Activated CD4-positive, alpha-beta memory T cell treated with anti-CD3 and anti-CD28 coated beads, Interleukin-2, amount 10 ng/mL, durations not matched to agents 7 days and 5 days (primary cell): ENCODE data around the gene SLC38A2. TPM values are rescaled to one million over a fixed set of nuclear protein-coding genes. Genes with fewer than 3 reads are reported as not detected.
"Not testable (repeated sequence)": the region's sequence is repeated elsewhere in the genome, so short reads cannot be mapped to it uniquely, and the experiment has no call there.

ENCODE experiments used
- CTCF ChIA-PET: fragments of 350-600 bp; sonication (Branson Sonifier 250); formaldehyde crosslinking; loops from one replicate; lab custom pipeline; 2021; ENCODE audit warnings: antibody characterized with exemption, inconsistent platforms; lab: Charles Lee
- POLR2A ChIA-PET: fragments of 350-600 bp; sonication (Branson Sonifier 250); formaldehyde crosslinking; loops from one replicate; lab custom pipeline; 2021; ENCODE audit warnings: antibody characterized with exemption; lab: Charles Lee
- DNase-seq: peaks from one replicate; pipeline ENCODE4 v3.0.0-alpha.2; 2020
- H3K27ac Mint-ChIP-seq: one replicate; pipeline ENCODE4 v1.8.0; 2021; ENCODE audit warnings: mild to moderate bottlenecking, mixed read lengths
- H3K27me3 Mint-ChIP-seq: one replicate; pipeline ENCODE4 v1.8.0; 2021; ENCODE audit warnings: mixed read lengths
- H3K36me3 Mint-ChIP-seq: one replicate; pipeline ENCODE4 v1.8.0; 2021; ENCODE audit warnings: low read depth, mixed read lengths
- H3K4me1 Mint-ChIP-seq: one replicate; pipeline ENCODE4 v1.8.0; 2021; ENCODE audit warnings: mixed read lengths
- H3K4me3 Mint-ChIP-seq: one replicate; pipeline ENCODE4 v1.8.0; 2021; ENCODE audit warnings: mild to moderate bottlenecking, mixed read lengths
- H3K9me3 Mint-ChIP-seq: one replicate; pipeline ENCODE4 v1.8.0; 2021; ENCODE audit warnings: mixed read lengths
- total RNA-seq, 2 experiments: library from RNA; stranded (reverse); gene quantifications; one replicate each; pipeline ENCODE4 v1.2.3, GENCODE V29; 2021

Gene SLC38A2
- total RNA-seq, 2 experiments from 2014 or later: 265 to 267 TPM

DNA sequence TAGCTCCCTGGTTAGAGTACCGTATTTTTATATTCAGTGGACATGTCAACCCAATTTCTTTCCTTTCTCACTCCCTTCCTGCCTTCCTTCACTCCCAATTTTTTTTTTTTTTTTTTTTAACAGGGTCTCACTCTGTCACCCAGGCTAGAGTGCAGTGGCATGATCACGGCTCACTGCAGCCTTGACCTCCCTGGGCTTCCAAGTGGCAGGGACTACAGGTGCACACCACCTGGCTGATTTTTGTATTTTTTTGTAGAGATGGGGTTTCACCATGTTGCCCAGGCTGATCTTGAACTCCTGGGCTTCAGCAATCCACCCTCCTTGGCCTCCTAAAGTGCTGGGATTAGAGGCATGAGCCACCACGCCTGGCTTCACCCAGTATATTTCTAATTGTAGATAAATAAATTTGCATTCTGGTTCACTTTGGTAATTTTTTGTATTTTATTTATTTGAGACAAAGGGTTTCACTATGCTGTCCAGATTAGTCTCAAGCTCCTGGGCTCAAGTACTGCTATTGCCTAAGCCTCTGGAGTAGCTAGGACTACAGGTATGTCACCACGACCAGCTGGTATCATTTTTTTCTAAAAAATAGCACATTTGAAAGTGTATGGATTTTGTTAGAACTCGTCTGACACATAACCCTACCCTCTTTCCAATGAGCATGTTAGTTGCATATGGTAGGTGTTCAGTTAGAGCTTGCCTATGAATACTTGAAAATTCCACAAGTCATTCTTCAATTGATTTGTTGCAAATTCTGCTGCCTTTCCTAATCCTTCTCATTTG is 15.7 kb downstream of the SLC38A2 start:
- Mint-ChIP-seq H3K27ac (no peak overlapping the region), H3K9me3 (no peaks in the 10 kb centered on the region), H3K36me3 (peaks cover 34% of the 10 kb centered on the region), H3K27me3 (no peaks in the 10 kb centered on the region), H3K4me1 (peaks cover 33% of the 10 kb centered on the region), H3K4me3 (no peak overlapping the region)
- POLR2A ChIA-PET: interaction anchor here (0.6 to 2.6 kb wide), 10 partner anchors 11 to 1475 kb away, joined by 3 to 19 read pairs (median 4); partner anchors contain the start of gene SLC38A1
- no peak for DNase-seq
- CTCF ChIA-PET: interaction anchor here (0.7 to 2.2 kb wide), 5 partner anchors 11 to 232 kb away, joined by 3 to 9 read pairs (median 3); partner anchors contain the start of gene SLC38A1

DNA sequence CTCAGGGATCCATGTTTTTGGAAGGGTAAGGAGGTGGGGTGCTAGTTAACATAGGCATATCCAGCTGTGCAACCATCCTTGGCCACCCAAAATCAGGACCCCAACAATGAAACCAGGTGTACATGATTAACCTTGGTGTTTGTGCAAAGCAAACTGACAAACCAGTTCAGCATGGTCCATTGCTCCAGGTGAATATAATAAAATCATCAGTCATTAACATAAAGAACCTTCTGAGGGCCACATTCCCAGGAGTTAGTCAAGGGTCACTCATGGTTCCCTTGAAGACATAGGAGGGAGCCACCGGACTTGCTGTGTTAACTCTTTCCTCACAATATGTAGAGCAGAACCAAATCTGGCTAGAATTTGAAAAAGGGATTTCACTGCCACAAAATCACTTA is 17.8 kb downstream of the SLC38A2 start:
- H3K36me3 Mint-ChIP-seq: peaks cover 16% of the 10 kb centered on the region
- peaks cover 18% of the 10 kb centered on the region for H3K4me1 Mint-ChIP-seq
- POLR2A ChIA-PET: no interaction called here
- no peak overlapping the region for H3K27ac Mint-ChIP-seq
- CTCF ChIA-PET: interaction anchor here (1.7 kb wide), 1 partner anchor 85 kb away, joined by 6 read pairs; the partner anchor contains the start of gene SLC38A1
- H3K9me3 Mint-ChIP-seq: peaks cover 7% of the 10 kb centered on the region
- no peaks in the 10 kb centered on the region for H3K27me3 Mint-ChIP-seq
- no peak for DNase-seq
- H3K4me3 Mint-ChIP-seq: no peak overlapping the region

- DNase-seq: no peak
- no peak overlapping the region for H3K4me3 Mint-ChIP-seq
- CTCF ChIA-PET: interaction anchor here (1.7 kb wide), 1 partner anchor 85 kb away, joined by 6 read pairs; the partner anchor contains the start of gene SLC38A1
- peaks cover 11% of the 10 kb centered on the region for H3K36me3 Mint-ChIP-seq
- H3K27ac Mint-ChIP-seq: no peak overlapping the region
- H3K9me3 Mint-ChIP-seq: peaks cover 7% of the 10 kb centered on the region
- POLR2A ChIA-PET: interaction anchor here (0.9 to 1.1 kb wide), 4 partner anchors 16 to 138 kb away, joined by 3 read pairs; no protein-coding TSS in a partner anchor
- H3K27me3 Mint-ChIP-seq: no peaks in the 10 kb centered on the region
- peaks cover 21% of the 10 kb centered on the region for H3K4me1 Mint-ChIP-seq
Observed at GRCh38 chr12:46354111-46354801, 18.3 kb downstream of the SLC38A2 start.

GRCh38 chr12:46351886-46352650 is 20.5 kb downstream of the SLC38A2 start:
- DNase-seq: no peak
- CTCF ChIA-PET: interaction anchor here (1.0 kb wide), 1 partner anchor 227 kb away, joined by 8 read pairs; no protein-coding TSS in a partner anchor
- POLR2A ChIA-PET: interaction anchor here (1.6 kb wide), 1 partner anchor 18 kb away, joined by 4 read pairs; no protein-coding TSS in a partner anchor
- Mint-ChIP-seq H3K36me3 (no peaks in the 10 kb centered on the region), H3K4me3 (no peak overlapping the region), H3K9me3 (peaks cover 7% of the 10 kb centered on the region), H3K4me1 (peaks cover 21% of the 10 kb centered on the region), H3K27me3 (no peaks in the 10 kb centered on the region), H3K27ac (no peak overlapping the region)

DNA sequence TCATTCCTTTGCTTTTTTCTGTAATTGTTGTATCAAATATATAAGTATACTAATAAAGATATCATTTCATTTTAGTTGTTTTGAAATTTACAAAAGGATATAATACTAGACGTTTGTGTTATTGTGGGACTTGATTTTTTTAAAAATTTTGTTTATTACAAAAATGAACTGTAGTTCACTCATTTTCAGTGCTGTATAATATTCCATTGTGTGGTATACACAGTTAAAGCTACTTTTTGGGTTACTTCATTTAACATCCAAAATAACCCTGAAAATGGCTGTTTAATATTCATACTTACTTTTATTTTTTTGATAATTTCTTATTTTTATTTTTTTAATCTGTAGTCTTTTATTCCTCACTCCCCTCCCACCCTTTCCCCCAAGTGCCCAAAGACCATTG is 21.4 kb downstream of the SLC38A2 start:
- DNase-seq: no peak
- Mint-ChIP-seq H3K27me3 (no peaks in the 10 kb centered on the region), H3K36me3 (no peaks in the 10 kb centered on the region), H3K4me3 (no peak overlapping the region), H3K27ac (no peak overlapping the region), H3K9me3 (peaks cover 7% of the 10 kb centered on the region), H3K4me1 (peaks cover 21% of the 10 kb centered on the region)
- ChIA-PET POLR2A (interaction anchor here (1.6 kb wide), 1 partner anchor 19 kb away, joined by 4 read pairs; no protein-coding TSS in a partner anchor), CTCF (no interaction called here)

DNA sequence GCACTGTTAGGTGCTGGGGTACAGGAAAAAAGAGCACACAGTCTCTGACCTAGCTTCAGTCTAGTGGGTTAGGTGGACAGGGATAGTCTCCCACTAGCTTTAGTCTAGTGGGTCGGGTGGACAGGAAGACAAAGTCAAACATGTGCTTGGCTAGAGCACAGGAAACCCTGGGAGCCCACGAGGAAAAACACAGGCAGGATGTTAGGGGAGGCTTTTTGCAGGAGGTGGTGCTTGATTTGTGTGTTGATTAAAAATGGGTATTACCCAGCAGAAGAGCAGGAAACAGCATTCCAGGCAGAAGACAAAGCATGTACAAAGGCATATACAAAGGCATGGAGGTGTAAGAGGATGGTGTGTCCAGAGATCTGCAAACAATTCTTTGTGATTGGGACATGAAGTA is 23.3 kb downstream of the SLC38A2 start:
- H3K9me3 Mint-ChIP-seq: peaks cover 7% of the 10 kb centered on the region
- ChIA-PET POLR2A (no interaction called here), CTCF (no interaction called here)
- H3K27ac Mint-ChIP-seq: no peak overlapping the region
- H3K4me3 Mint-ChIP-seq: no peak overlapping the region
- H3K4me1 Mint-ChIP-seq: peaks cover 13% of the 10 kb centered on the region
- H3K27me3 Mint-ChIP-seq: no peaks in the 10 kb centered on the region
- no peaks in the 10 kb centered on the region for H3K36me3 Mint-ChIP-seq
- DNase-seq: no peak

DNA sequence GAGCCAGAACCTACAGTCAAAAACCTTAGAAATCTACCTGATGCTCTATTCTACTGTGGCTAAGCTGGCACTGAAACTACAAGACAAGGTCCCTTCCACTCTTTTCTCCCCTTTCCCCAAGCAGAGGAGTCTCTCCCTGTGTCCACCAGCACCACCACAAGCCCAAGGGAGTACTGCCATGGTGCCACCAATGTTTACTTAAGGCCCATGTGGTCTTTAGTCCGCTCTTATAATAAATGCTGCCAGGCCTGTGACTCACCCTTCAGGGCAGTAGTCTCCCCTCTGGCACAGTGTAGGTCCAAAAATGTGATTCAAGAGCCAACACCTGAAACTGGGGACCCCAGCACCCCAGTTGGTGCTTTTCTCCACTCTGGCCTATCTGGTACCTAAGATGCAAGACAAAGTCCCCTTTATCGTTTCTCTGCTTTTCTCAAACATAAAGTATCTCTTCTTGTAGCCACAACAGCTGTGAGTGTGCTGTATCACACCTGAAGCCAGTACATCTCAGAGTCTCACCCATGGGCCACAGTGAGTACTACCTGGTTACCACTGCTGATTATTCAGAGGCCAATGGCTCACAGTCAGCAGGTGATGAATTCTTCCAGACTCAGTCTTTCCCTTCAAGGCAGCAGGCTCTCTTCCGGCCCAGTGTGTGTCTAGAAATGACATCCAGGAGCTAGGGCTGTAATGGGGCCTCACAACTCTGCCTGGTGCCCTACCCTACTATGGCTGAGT is 29.3 kb downstream of the SLC38A2 start:
- ChIA-PET POLR2A (interaction anchor here (1.1 kb wide), 1 partner anchor 75 kb away, joined by 3 read pairs; no protein-coding TSS in a partner anchor), CTCF (no interaction called here)
- peaks cover 3% of the 10 kb centered on the region for H3K4me1 Mint-ChIP-seq
- H3K9me3 Mint-ChIP-seq: no peaks in the 10 kb centered on the region
- no peak for DNase-seq
- H3K36me3 Mint-ChIP-seq: no peaks in the 10 kb centered on the region
- H3K27me3 Mint-ChIP-seq: peaks cover 16% of the 10 kb centered on the region
- H3K4me3 Mint-ChIP-seq: no peak overlapping the region
- no peak overlapping the region for H3K27ac Mint-ChIP-seq

DNA sequence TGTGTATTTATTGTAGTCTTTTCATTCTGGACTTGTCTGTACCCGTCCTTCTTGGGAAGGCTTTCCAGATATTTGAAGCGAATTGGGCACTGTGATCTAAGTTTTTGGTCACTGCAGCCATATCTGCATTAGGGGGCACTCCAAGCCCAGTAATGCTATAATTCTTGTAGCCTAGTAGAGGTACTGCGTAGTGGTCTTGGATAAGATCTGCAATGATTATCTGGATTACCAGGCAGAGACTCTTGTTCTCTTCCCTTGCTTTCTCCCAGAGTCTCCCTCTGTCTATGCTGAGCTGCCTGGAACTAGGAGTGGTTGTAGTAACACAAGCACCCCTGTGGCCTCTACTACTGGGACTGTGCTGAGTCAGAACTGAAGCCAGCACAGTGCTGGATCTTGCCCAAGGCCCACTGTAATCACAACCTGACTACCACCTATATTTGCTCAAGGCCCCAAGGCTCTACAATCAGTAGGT is 30.0 kb downstream of the SLC38A2 start:
- peaks cover 3% of the 10 kb centered on the region for H3K4me1 Mint-ChIP-seq
- no peaks in the 10 kb centered on the region for H3K36me3 Mint-ChIP-seq
- H3K4me3 Mint-ChIP-seq: no peak overlapping the region
- DNase-seq: peak; percentile 26
- no peak overlapping the region for H3K27ac Mint-ChIP-seq
- peaks cover 16% of the 10 kb centered on the region for H3K27me3 Mint-ChIP-seq
- ChIA-PET CTCF (interaction anchor here (1.0 kb wide), 1 partner anchor 339 kb away, joined by 3 read pairs; no protein-coding TSS in a partner anchor), POLR2A (no interaction called here)
- H3K9me3 Mint-ChIP-seq: no peaks in the 10 kb centered on the region

DNA sequence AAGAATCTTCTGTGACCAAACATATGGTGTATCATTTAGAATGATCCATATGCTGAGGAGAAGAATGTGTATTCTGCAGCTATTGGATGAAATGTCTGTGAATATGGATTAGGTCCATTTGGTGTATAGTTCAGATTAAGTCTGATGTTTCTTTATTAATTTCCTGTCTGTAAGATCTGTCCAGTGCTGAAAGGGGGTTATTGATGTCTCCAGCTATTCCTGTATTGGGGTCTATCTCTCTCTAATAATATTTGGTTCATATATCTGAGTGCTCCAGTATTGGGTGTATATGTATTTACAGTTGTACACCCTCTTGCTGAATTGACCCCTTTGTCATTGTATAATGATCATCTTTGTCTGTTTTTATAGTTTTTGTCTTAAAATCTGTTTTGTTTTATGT is 33.5 kb downstream of the SLC38A2 start:
- no peak overlapping the region for H3K27ac Mint-ChIP-seq
- H3K27me3 Mint-ChIP-seq: peaks cover 27% of the 10 kb centered on the region
- ChIA-PET CTCF (no interaction called here), POLR2A (no interaction called here)
- DNase-seq: no peak
- H3K36me3 Mint-ChIP-seq: no peaks in the 10 kb centered on the region
- H3K9me3 Mint-ChIP-seq: no peaks in the 10 kb centered on the region
- H3K4me3 Mint-ChIP-seq: no peak overlapping the region
- H3K4me1 Mint-ChIP-seq: peaks cover 3% of the 10 kb centered on the region

- CTCF ChIA-PET: no interaction called here
- H3K4me1 Mint-ChIP-seq: no peaks in the 10 kb centered on the region
- DNase-seq: no peak
Observed at GRCh38 chr12:46332260-46332659, 40.3 kb downstream of the SLC38A2 start.

GRCh38 chr12:46325075-46325474 is 47.5 kb downstream of the SLC38A2 start:
- DNase-seq, H3K27ac Mint-ChIP-seq, CTCF ChIA-PET, POLR2A ChIA-PET, H3K36me3 Mint-ChIP-seq, H3K27me3 Mint-ChIP-seq, H3K4me1 Mint-ChIP-seq, H3K4me3 Mint-ChIP-seq: not testable (repeated sequence)
- peaks cover 10% of the 10 kb centered on the region for H3K9me3 Mint-ChIP-seq

More at GRCh38 chr12:46332260-46332659, 40.3 kb downstream of the SLC38A2 start:
- H3K27me3 Mint-ChIP-seq: peaks cover 13% of the 10 kb centered on the region
- H3K9me3 Mint-ChIP-seq: peaks cover 21% of the 10 kb centered on the region
- H3K36me3 Mint-ChIP-seq: peaks cover 4% of the 10 kb centered on the region
- H3K27ac Mint-ChIP-seq: no peak overlapping the region
- no peak overlapping the region for H3K4me3 Mint-ChIP-seq
- POLR2A ChIA-PET: no interaction called here

DNA sequence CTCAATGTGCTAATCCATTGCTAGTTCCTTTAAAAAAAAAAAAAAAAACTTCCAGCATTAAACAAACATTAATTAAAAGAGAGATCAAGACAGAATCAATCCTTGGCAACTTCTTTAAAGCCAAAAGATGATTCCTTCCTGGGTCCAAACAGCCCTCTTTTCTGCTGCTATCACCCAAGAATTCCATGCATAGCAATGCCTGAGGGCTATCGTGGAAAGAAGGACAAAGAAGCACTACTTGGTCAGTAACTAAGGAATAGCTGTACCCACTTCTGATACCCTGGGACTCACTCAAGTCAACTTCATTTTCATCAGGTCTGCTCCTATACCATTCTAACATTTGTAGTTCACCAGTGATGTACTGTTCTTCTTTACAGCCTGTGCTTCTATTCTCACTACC is 51.8 kb downstream of the SLC38A2 start:
- no peaks in the 10 kb centered on the region for H3K4me1 Mint-ChIP-seq
- H3K9me3 Mint-ChIP-seq: peaks cover 3% of the 10 kb centered on the region
- no peak overlapping the region for H3K27ac Mint-ChIP-seq
- ChIA-PET CTCF (no interaction called here), POLR2A (no interaction called here)
- no peak overlapping the region for H3K4me3 Mint-ChIP-seq
- H3K27me3 Mint-ChIP-seq: peaks cover 8% of the 10 kb centered on the region
- no peaks in the 10 kb centered on the region for H3K36me3 Mint-ChIP-seq
- no peak for DNase-seq
